Activated CD4-positive, alpha-beta T cell treated with anti-CD3 and anti-CD28 coated beads, Interleukin-10, Interleukin-2, amounts not matched to agents 100 ng/mL and 50 ng/mL, durations not matched to agents 16 hours and 8 hours (primary cell): ENCODE results near the gene ENTPD8.
"Not testable (repeated sequence)": the region's sequence is repeated elsewhere in the genome, so short reads cannot be mapped to it uniquely, and the experiment has no call there.

ENCODE experiments used
- DNase-seq: peaks from one replicate; pipeline ENCODE4 v3.0.0-alpha.2; 2020

The ENTPD8 gene

DNA sequence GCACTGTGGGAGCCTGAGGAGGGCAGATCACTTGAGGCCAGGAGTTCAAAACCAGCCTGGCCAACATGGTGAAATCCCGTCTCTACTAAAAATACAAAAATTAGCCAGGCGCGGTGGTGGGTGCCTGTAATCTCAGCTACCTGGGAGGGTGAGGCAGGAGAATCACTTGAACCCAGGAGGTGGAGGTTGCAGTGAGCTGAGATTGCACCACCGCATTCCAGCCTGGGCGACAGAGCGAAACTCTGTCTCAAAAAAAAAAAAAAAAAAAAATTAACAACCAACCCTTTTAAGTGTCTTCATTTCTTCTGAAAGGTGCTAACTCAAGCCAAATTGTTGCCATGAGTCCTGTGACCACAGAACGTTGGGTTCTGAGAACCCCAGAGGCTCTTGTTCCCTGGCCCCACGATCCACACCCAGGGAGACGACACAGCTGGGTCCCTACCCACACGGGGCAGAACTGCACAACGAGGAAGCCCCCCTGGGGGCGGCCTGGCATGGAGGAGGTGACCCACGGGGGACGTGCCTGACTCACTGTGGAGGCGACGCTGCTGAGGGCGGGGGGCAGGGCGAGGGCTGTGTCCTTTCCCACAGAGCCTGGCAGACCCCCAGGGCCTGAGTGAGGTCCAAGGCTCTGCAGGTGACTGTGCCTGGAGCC, 30.8 kb downstream of the ENTPD8 start:
- not testable (repeated sequence) for DNase-seq

DNA sequence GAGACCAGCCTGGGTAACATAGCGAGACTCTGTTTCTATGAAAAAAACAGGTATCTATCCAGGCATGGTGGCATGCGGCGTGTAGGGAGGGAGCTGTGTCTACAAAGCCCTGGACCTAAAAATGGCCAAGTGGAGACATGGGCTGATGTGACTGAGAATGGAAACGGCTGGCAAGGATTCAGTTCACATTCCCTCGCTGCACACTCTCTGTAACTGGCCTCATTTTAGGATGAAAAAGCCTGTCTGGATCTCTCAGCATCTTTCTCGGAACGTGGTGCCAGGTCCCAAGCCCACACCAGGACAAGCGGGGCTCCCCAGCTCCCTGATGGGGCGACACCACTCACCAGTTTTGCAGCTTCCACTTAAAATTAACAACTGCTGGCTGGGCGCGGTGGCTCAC, 31.6 kb downstream of the ENTPD8 start:
- no peak for DNase-seq

DNA sequence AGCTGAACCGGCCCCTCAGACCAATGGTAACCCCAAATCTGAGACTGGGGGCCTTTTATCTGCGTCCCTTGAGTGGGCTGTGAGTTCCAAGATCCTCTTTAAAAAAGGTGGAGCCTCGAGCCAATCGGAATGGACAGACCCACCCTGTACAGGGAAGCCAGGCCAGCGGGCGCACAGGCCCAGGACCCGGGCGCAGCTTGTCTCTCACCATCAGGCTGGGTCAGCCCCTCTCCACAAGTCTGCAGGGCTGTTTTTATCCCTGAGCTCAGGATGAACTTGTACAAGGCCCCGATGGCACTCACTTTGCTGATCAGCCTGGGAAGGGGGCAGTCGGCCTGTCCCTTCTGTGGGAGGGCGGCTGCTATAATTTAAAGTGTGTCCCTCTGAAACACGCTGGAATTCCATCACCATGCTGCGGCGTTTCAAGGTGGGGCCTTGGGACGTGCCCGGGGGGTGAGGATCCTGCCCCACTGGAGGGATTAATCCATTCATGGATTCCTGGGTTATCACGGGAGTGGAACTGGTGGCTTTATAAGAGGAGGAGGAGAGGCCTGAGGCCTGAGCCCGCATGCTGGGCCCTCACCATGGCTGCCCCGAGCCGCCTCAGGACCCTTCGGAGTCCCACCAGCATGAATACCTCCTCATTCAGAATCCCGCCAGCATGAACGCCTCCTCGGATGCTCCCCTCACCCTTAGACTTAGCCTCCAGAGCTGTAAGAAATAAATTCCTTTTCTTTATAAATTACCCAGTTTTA, 32.3 kb downstream of the ENTPD8 start:
- no peak for DNase-seq

DNA sequence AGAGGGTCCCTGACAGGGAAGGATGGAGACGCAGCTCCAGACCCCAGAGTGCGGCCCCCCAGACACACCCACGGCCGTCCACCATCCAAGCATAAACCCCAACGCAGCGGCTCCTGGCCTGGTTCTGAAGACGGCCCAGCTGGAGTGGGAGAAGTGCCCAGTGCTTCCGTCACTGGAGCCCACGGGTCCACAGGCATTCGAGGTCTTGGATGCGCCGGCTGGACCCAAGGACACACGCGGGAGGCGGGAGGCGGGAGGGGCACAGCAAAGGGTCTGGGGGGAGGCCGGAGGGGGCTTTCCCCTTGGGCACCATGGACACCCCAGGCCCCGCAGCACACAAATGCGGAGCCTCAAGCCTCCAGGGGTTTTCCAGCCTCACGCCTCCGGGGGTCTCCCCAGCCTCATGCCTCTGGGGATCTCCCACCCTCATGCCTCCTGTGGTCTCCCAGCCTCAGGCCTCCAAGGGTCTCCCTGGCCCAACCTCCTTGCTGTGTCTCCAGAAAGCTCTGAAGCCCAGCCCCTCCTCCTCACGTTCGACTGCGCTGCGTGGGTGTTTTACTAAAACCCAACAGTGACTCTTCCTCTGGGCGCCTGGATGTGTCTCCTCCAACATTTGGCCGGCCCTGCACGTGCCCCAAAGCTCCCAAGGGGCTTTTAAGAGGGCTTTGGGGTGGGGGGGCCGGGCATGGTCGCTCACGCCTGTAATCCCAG, 33.4 kb downstream of the ENTPD8 start:
- no peak for DNase-seq

DNA sequence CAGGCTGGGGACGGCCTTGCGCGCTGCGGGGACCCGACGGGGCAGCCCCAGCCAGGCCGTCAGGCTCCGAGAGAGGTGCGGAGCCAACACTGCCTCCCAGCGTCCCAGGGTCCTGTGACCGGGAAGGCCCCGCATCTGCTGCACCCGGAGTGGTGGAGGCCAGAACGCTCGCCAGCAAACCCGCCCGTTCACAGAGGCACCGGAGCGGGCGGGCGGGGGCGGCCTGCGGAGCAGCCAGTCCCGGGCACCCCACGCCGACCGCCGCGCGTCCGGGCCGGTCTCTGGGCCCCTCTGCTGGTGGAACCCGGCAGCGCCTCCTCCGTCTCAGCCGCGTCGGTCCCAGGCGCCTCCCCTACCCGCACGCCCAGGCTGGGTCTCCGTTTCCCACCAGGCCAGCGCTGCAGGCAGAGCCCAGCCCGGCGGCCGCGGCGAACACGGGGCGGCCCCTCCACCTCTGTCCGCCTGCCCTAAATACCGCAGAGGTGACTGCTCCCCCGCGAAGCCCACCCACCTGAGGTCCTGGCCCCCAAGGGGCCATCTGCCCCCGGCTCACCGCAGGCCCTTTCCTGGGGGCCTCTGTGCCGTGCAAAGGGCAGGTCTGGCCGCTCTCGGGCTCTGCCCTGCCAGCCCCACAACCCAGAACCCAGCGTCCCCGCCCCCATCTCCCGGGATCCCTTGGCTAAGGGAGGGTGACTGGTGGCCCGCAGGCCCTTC, 34.1 kb downstream of the ENTPD8 start:
- DNase-seq, result peak; percentile 60

DNA sequence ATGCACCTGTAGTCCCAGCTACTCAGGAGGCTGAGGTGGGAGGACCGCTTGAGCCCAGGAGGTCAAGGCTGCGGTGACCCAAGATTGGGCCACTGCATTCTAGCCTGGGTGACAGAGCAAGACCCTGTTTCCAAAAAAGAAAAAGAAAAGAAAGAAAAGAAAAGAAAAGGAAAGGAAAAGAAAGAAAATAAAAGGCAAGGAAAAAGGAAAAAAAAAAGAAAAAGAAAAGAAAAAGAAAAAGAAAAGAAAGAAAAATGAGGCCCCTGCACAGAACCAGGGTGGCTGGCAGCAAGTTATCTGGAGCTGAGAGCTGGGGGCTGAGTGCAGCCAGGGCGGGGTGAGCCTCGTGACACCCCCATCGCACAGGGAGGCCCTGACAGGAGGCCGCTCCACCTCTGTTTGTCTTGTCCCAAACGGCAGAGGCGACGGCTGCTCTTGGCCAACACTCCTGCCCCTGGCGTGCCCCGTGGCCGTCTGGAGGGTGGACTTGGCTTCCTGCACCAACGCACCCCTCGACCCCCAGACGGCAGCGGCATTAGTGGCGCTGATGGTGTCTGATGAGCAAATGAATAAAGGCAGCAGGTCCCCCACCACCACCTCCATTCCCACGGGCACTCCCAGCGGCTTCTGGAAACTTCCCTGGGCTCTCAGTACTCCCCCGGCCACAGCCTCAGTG, 34.9 kb downstream of the ENTPD8 start:
- no peak for DNase-seq

DNA sequence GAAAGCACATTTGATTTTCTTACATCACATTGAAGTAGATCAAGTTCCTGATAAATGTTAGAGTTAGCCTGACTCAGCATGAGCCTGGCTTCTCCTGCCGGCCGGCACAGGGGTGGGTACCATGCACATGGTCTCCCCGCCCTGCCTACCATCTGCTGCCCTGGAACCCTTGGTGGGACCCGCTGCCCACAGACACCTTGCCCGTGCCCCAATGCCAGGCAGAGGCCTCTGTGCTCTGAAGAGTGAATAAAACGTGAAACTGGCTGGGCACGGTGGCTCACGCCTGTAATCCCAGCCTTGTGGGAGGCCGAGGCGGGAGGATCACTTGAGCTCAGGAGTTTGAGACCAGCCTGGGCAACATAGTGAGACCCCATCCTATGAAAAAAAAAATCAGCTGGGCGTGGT, 35.5 kb downstream of the ENTPD8 start:
- no peak for DNase-seq

DNA sequence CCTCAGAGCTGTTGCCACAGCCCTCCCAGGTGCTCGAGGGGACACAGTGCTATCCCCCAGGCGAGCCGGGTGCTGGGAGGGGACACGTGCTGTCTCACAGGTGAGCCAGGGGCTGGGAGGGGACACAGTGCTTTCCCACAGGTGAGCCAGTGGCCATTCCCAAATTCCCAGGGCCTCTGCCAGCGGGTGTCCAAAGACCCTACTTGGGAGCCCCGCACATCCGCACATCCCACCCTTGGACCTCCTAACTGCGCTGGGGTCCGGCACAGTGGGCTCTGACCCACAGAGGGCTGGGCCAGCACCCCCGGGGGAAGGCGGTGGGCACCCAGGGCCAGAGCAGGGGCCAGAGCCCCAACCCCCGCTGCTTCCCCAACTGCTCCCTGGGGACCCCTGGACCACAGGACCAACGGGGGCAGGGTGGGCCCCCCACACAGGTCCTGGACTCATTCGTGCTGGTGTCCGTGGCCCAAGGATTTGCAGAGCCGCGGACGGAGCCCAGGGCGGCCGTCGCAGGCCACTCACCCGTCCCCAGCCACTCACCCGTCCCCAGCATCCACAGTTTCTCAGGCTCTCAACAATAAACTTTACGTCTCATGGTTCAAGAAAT, 36.1 kb downstream of the ENTPD8 start:
- DNase-seq, result no peak

DNA sequence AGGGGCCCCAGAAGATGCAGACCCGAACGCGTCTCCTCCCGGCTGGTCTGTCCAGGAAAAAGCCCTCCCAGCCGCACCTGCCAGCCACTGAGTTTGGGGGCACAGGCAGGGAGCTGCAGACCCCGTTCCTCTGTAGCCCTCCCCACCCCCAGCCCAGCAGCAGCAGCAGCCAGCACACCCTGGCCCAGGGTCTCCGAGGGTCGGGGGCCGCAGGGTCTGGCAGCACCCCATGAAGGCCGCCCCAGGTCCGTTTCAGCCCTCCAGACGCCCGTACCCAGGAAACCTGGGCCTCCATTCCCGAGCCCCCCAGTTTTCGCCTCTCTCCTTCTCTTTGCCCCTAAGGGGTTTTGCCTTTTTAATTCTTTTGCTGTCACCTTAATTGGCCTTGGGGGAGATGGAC, 37.9 kb downstream of the ENTPD8 start:
- DNase-seq, result no peak

DNA sequence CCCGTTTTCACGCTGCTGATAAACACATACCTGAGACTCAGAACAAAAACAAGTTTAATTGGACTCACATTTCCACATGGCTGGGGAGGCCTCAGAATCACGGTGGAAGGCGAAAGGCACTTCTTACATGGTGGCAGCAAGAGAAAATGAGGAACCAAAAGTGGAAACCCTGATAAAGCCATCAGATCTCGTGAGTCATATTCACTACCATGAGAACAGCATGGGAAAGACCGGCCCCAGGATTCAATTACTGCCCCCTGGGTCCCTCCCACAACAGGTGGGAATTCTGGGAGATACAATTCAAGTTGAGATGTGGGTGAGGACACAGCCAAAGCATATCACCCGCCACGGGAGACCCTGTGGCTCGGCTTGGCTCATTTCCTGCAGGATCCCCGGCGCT, 38.4 kb downstream of the ENTPD8 start:
- no peak for DNase-seq

DNA sequence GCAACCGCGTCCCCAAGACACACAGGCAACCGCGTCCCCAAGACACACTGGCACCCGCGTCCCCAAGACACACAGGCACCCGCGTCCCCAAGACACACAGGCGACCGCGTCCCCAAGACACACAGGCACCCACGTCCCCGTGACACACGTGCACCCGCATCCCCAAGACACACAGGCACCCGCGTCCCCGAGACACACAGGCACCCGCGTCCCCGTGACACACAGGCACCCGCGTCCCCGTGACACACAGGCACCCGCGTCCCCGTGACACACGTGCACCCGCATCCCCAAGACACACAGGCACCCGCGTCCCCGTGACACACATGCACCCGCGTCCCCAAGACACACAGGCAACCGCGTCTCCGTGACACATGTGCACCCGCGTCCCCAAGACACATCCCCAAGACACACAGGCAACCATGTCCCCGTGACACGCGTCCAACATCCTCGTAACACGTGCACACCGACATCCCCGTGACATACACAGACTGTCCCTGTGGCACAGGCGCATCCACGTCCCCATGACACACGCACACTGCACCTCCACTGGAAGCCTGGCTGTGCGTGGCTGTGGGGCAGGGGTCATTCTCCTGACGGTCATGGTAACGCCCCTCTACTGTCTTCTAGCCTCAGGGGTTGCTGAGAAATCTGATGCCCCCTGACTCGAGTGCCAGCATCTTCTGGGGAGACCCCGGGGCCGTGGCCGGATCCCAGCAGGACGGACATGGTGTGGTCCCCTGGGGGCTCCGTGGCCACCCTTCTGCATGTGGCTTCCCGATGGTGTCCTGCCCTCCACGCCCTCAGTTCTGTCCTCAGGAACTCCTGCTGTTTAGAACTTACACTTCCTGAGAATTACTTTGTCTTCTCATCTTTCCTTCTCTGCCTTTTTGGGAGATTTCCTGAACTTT, 42.3 kb downstream of the ENTPD8 start:
- no peak for DNase-seq

DNA sequence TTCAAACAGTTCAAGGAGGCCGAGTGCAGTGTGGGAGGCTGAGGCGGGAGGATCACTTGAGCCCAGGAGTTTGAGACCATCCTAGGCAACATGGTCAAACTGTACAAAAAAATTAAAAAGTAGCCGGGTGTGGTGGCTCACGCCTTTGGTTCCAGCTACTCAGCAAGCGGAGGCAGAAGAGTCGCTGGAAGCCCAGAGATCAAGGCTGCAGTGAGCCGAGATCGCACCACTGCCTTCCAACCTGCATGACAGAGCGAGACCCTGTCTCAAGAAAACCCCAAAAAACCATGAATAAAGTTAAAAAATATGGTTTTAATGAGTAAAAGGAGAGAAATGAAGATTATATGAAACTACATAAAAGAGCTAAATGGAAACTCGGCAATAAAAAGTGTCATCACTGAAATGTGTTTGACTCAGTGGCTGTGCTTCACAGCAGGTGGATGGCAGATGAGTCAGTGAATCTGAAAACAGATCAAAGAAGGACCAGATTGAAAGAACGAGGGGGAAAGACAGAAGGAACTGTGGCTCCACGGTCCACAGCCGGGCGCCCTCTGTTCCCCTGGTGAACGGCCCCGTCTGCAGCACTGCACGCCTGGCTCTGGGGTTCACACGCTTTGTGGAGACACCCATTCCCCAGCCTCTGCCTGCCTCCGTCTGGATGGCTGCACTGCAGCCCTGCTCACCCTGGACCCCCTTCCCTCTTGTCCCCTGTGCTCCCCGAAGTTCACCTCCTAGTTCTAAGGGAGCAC, 43.3 kb downstream of the ENTPD8 start:
- peak; percentile 47 for DNase-seq

DNA sequence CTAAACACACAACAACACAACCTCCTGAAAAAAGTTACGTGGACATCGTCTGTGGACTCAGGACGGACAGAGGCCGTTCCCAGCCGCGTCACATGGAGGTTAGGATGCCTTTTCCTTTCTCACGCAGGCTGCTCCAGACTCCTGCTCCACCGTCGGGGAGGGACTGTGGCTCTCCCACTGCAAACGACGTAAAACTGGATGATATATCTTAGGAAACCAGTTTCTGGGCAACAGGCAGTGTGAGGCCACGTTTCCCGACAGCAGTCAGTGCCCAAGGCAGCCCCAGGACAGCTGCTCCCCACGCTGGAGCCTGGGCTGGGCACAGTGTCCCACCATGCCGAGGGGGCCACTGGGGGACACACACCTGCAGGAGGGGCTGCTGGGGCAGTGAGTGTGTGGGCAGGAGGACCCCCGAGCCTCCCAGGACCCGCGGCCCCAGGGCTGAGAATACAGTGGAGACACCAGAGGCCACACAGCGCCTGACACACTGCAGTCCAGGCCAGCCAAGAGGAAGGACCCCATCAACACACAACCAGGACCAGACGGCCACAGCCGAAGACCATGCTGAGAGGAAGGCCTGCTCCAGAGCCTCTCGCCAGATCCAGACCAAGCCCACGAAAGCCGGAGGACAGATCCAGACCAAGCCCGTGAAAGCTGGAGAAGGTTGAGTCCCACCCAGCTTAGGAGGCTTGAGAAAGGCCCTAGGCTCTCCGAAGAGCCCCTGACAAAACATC, 44.4 kb downstream of the ENTPD8 start:
- DNase-seq, result no peak

DNA sequence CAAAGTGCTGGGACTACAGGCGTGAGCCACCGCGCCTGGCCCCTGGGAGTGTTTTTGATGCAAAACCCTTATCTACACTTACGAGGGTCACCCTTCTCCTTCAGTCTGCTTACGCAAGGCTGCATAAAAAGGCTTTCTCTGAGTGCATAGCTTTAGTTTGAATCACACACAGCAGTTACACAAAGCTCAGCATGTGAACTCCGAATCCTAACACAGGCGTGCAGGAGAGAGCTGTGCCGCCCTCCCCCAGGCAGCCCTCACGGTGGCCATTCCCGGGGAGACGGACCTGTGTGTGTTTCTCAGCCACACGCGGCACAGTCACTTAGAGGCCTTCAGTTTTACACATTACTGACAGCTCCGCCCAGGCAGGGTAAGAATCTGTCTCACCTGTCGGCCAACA, 44.9 kb downstream of the ENTPD8 start:
- no peak for DNase-seq

DNA sequence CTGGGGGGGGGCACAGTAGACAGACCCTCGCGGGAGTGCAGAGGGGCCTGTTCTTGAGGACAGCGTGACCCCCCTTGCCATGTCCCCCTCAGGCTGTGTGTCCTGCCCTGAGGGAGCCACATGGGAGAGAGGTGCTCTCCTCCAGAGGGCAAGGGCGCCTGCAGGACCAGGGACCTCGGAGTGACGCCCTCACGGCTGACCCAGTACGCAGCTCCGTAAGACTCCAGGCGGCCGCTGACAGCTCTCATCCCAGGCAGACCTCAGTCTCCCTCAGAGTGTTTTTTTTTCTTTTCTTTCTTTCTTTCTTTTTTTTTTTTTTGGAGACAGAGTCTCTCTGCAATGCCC, 45.5 kb downstream of the ENTPD8 start:
- DNase-seq, result no peak

DNA sequence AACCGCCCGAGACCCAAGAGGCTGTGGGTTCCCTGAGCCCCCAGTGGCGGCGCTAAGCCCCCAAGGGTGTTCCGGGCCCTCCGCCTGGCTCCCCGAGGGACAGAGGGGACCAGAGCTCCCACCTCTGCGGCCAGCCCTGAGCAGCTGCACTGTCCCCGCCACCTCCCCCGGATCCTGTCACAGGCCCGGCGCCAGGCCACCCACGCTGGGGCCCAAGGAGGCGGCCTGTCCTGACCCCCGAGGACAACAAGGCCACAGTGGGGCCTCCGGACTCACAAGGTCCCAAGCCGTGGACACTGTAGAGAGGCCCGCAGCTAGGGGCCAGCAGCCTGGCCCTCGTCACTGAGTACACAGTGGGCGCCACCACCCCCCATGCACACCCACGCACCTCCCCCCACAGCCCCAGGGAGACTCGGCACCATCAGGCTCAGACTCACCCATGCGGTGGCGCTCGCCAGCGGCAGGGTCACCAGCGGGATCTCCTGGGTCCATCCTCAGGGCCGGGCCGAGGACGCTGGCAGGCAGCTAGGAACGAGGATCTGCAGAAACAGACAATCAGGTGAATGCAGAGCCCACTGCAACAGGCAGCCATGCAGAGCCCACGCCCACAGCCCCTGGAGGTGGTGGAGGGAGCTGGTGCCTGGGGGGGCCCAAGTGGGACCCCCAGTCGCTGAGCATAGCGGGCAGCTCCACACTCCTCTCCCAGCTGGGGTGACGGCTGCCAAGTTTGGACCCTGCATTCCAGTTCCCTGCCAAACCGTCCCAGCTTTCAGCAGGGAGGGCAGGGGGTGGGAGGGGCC, 46.1 kb downstream of the ENTPD8 start:
- DNase-seq, result no peak

DNA sequence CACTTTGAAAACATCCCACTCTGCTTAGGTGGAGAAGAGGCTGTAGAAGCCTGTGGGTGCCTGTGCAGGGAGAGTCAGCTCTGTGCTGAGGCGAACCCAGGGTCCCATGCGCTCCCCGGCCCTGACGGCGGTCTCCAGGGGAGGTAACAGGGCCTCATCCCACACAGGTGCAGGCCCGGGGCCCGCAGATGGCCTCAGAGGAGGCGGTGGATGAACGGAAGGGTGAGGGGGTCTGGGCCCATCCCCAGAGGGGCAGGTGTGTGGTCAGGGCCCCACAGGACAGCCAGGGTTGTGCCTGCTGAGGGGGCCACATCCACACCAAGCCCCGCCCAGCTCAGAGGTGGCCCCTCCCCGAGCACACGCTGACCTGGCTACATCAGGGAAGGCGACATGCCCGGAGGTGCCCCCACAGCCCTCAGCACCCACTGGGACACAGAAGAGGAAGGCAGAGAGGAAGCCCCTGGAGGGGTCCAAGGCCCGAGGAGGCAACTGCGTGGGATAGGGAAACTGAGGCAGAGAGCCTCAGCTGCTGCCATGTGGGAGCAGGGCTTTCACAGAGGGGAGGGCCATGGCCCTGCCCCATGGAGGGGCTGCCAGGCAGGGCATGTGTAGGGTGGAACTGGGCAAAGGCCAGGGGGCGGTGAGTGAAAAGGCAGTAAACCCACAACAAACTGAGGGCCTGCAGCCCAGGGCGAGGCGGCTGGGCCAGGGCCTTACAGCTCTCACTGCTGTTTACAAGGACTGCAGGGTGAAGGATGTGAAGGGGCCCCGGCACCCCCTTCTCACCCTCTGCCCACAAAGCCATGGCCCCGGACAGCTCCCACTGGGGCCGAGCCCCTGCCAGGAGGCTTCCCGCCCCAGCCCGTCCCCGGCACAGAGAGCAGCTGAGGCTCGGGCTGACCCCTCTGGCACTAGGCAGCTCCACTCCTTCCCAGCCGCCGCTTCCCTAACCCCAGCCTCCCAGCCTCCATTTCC, 47.7 kb downstream of the ENTPD8 start:
- no peak for DNase-seq
